Loucy (cell line): Measurements from ENCODE around the gene KLRC1.

ENCODE experiments used
- CTCF ChIP-seq: fragments of 200-600 bp; sonication (generic); conservative IDR thresholded peaks from 2 replicates; pipeline ENCODE4 v1.5.1; 2014; ENCODE audit warnings: mild to moderate bottlenecking, antibody characterized with exemption, low read length
- EZH2phosphoT487 ChIP-seq: fragments of 200-600 bp; IDR thresholded peaks from 2 replicates; pipeline ENCODE4 v1.6.1; 2018; ENCODE audit warnings: antibody characterized with exemption, mild to moderate bottlenecking, moderate library complexity, borderline replicate concordance

- no peak for TF ChIP-seq CTCF
- TF ChIP-seq EZH2phosphoT487 = no peak
These were observed 47.9 kb downstream of the KLRC1 start for GRCh38 chr12:10405294-10405693.
